ENCODE measurements around the gene HMGN2.
A peak's percentile ranks its signal among the peaks of the same experiment; 100 is the strongest.
"Not testable (repeated sequence)": the region's sequence is repeated elsewhere in the genome, so short reads cannot be mapped to it uniquely, and the experiment has no call there.

HMGN2 gene

GRCh38 chr1:26477446-26478152 is 5.4 kb downstream of the HMGN2 start:
- DNase-seq (ENCODE audit: low read depth in 3 of 3): no peak

- DNase-seq (ENCODE audit: low read depth in 3 of 3): no peak
These were observed 5.9 kb downstream of the HMGN2 start for GRCh38 chr1:26478159-26478558.

GRCh38 chr1:26478988-26479387 is 6.7 kb downstream of the HMGN2 start:
- DNase-seq (ENCODE audit: low read depth in 3 of 3): no peak

- DNase-seq (ENCODE audit: low read depth in 3 of 3): no peak
These were observed 10.7 kb downstream of the HMGN2 start for GRCh38 chr1:26482921-26483320.

- DNase-seq (ENCODE audit: low read depth in 3 of 3): no peak
These were observed 11.7 kb downstream of the HMGN2 start for GRCh38 chr1:26483980-26484379.

GRCh38 chr1:26490155-26490554 is 17.9 kb downstream of the HMGN2 start:
- no peak for DNase-seq (ENCODE audit: low read depth in 3 of 3)

- DNase-seq (ENCODE audit: low read depth in 3 of 3): no peak
These were observed 21.0 kb downstream of the HMGN2 start for GRCh38 chr1:26493267-26493666.

GRCh38 chr1:26493938-26494337 is 21.7 kb downstream of the HMGN2 start:
- DNase-seq (ENCODE audit: low read depth in 3 of 3): no peak

GRCh38 chr1:26496861-26497260 is 24.6 kb downstream of the HMGN2 start:
- no peak for DNase-seq (ENCODE audit: low read depth in 3 of 3)

GRCh38 chr1:26498894-26499293 is 26.7 kb downstream of the HMGN2 start:
- DNase-seq (ENCODE audit: low read depth in 3 of 3): no peak

- peak; percentile 86 to 97 (median 89) for DNase-seq (ENCODE audit: low read depth in 3 of 3)
These were observed 28.4 kb downstream of the HMGN2 start for GRCh38 chr1:26500488-26501175.

- not testable (repeated sequence) for DNase-seq (ENCODE audit: low read depth in 3 of 3)
These were observed 38.5 kb downstream of the HMGN2 start for GRCh38 chr1:26510711-26511110.

GRCh38 chr1:26515836-26516235 is 43.6 kb downstream of the HMGN2 start:
- not testable (repeated sequence) for DNase-seq (ENCODE audit: low read depth in 3 of 3)

GRCh38 chr1:26516987-26517765 is 44.9 kb downstream of the HMGN2 start:
- no peak for DNase-seq (ENCODE audit: low read depth in 3 of 3)

- DNase-seq (ENCODE audit: low read depth in 3 of 3): no peak
These were observed 45.5 kb downstream of the HMGN2 start for GRCh38 chr1:26517766-26518049.

- no peak for DNase-seq (ENCODE audit: low read depth in 3 of 3)
These were observed 46.1 kb downstream of the HMGN2 start for GRCh38 chr1:26518355-26518754.

- no peak for DNase-seq (ENCODE audit: low read depth in 3 of 3)
These were observed 48.1 kb downstream of the HMGN2 start for GRCh38 chr1:26520339-26520738.

- DNase-seq (ENCODE audit: low read depth in 3 of 3): no peak
These were observed 49.4 kb downstream of the HMGN2 start for GRCh38 chr1:26521669-26522030.

- no peak for DNase-seq (ENCODE audit: low read depth in 3 of 3)
These were observed 49.8 kb downstream of the HMGN2 start for GRCh38 chr1:26522073-26522472.

- no peak for DNase-seq (ENCODE audit: low read depth in 3 of 3)
These were observed 51.9 kb downstream of the HMGN2 start for GRCh38 chr1:26524181-26524580.
